A673 (cell line): Measurements from ENCODE around the gene RIF1. TPM values are rescaled to one million over a fixed set of nuclear protein-coding genes. Genes with fewer than 3 reads are reported as not detected.

ENCODE experiments used
- BruUV-seq: library from RNA; stranded (reverse); fragments of 400-500 nt; replicated peaks from 2 replicates; lab custom pipeline; 2021; lab: Mats Ljungman, UMichigan
- CTCF ChIA-PET: fragments of 300-600 bp; sonication (Branson Sonifier 250); formaldehyde crosslinking; loops from one replicate; lab custom pipeline; 2022; ENCODE audit warnings: antibody characterized with exemption; lab: Charles Lee
- POLR2A ChIA-PET: fragments of 300-600 bp; sonication (Branson Sonifier 250); formaldehyde crosslinking; loops from one replicate; lab custom pipeline; 2022; ENCODE audit warnings: antibody characterized with exemption; ENCODE audit not compliant: low non-redundant PET; lab: Charles Lee
- DNase-seq: peaks from one replicate; pipeline ENCODE4 v3.0.0-alpha.2; 2015; ENCODE audit warnings: low spot score
- H3K27ac ChIP-seq: fragments of 200-600 bp; sonication (generic); 2 replicates; pipeline ENCODE4 v1.5.1; 2016; ENCODE audit warnings: mixed run types, low read depth, mild to moderate bottlenecking, mixed read lengths, antibody characterized with exemption, low read length; ENCODE audit not compliant: poor library complexity, severe bottlenecking
- H3K27me3 ChIP-seq: fragments of 200-600 bp; sonication (generic); replicated peaks from 2 replicates; pipeline ENCODE4 v1.6.1; 2017; ENCODE audit warnings: mixed run types, low read depth, mild to moderate bottlenecking, mixed read lengths, antibody characterized with exemption, low read length; ENCODE audit not compliant: insufficient read depth, poor library complexity
- H3K36me3 ChIP-seq: fragments of 200-600 bp; sonication (generic); 2 replicates; pipeline ENCODE4 v1.6.1; 2016; ENCODE audit warnings: mixed run types, mild to moderate bottlenecking, mixed read lengths, antibody characterized with exemption, low read length; ENCODE audit not compliant: insufficient read depth, poor library complexity, severe bottlenecking
- H3K4me1 ChIP-seq: fragments of 200-600 bp; sonication (generic); 2 replicates; pipeline ENCODE4 v1.6.1; 2017; ENCODE audit warnings: mixed run types, mild to moderate bottlenecking, mixed read lengths, antibody characterized with exemption, low read length; ENCODE audit not compliant: insufficient read depth, poor library complexity, severe bottlenecking
- H3K4me3 ChIP-seq: fragments of 200-600 bp; sonication (generic); 2 replicates; pipeline ENCODE4 v1.5.1; 2016; ENCODE audit warnings: low read depth, mixed run types, mild to moderate bottlenecking, mixed read lengths, low read length; ENCODE audit not compliant: poor library complexity, severe bottlenecking
- H3K9me3 ChIP-seq: fragments of 200-600 bp; sonication (generic); 2 replicates; pipeline ENCODE4 v1.6.1; 2016; ENCODE audit warnings: mixed run types, low read depth, mild to moderate bottlenecking, mixed read lengths, antibody characterized with exemption, low read length; ENCODE audit not compliant: poor library complexity, severe bottlenecking
- EZH2 ChIP-seq: fragments of 200-600 bp; sonication (generic); IDR thresholded peaks from 2 replicates; pipeline ENCODE4 v1.6.1; 2017; ENCODE audit warnings: borderline replicate concordance, low read depth, mild to moderate bottlenecking, mixed read lengths, antibody characterized with exemption, low read length; ENCODE audit not compliant: poor library complexity, severe bottlenecking
- intact Hi-C: fragments of 100-400 bp; cut with micrococcal nuclease; formaldehyde crosslinking; loops from one replicate; pipeline ENCODE4 v1.10.0; 2022; ENCODE audit not compliant: unreplicated experiment
- total RNA-seq: library from RNA; stranded (reverse); gene quantifications from 2 replicates; pipeline ENCODE4 v1.2.3, GENCODE V29; 2021
- TF ChIP-seq, protein P1 (sequence below): fragments of 300-800, 200-600 bp; sonication (generic); conservative IDR thresholded peaks from 2 replicates; pipeline ENCODE4 v1.5.1; 2017; ENCODE audit warnings: low read depth, mild to moderate bottlenecking, antibody characterized with exemption, low read length, moderate library complexity, mixed read lengths

RIF1 gene
- total RNA-seq, 1 experiment from 2014 or later = 111 TPM

DNA sequence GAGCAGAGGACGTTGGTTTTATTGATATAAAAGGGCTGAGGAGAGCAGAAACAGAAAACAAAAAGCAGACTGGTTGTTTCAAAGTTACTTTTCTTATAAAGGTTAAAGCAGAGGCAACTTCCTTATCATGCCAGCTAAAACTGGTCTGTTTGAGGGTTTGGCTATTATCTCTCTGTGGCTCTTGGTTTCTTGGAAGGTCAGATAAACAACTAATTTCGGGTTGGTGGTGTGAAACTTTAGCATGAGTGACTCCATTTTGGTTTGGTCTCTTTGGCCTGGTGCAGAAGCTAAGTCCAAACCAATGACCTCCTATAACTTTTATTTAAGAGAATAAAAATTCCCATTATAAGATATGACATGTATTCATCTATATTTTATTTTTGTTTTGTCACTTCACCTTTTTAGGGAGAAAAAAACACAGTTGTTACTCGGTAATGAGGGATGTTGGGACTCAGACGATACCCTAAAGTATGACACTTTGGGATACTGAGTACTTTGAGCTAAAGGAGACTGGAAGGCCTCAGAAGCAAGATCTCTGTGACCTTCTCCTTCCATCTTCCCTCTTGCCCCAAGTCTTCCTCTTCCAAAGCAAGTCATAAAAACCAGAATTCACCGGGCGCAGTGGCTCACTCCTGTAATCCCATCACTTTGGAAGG is 29.0 kb upstream of the RIF1 start:
- H3K27me3 ChIP-seq = no peaks in the 10 kb centered on the region
- DNase-seq = no peak
- H3K36me3 ChIP-seq = peaks cover 45% of the 10 kb centered on the region
- BruUV-seq = no TSS peak
- peaks cover 9% of the 10 kb centered on the region for H3K4me1 ChIP-seq
- H3K4me3 ChIP-seq = no peak overlapping the region
- no peak overlapping the region for H3K27ac ChIP-seq
- POLR2A ChIA-PET = no interaction called here
- CTCF ChIA-PET = no interaction called here
- no peak for TF ChIP-seq EZH2
- TF ChIP-seq, protein P1, sequence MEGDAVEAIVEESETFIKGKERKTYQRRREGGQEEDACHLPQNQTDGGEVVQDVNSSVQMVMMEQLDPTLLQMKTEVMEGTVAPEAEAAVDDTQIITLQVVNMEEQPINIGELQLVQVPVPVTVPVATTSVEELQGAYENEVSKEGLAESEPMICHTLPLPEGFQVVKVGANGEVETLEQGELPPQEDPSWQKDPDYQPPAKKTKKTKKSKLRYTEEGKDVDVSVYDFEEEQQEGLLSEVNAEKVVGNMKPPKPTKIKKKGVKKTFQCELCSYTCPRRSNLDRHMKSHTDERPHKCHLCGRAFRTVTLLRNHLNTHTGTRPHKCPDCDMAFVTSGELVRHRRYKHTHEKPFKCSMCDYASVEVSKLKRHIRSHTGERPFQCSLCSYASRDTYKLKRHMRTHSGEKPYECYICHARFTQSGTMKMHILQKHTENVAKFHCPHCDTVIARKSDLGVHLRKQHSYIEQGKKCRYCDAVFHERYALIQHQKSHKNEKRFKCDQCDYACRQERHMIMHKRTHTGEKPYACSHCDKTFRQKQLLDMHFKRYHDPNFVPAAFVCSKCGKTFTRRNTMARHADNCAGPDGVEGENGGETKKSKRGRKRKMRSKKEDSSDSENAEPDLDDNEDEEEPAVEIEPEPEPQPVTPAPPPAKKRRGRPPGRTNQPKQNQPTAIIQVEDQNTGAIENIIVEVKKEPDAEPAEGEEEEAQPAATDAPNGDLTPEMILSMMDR = no peak
- H3K9me3 ChIP-seq = no peaks in the 10 kb centered on the region
- intact Hi-C loops = no loop called here

DNA sequence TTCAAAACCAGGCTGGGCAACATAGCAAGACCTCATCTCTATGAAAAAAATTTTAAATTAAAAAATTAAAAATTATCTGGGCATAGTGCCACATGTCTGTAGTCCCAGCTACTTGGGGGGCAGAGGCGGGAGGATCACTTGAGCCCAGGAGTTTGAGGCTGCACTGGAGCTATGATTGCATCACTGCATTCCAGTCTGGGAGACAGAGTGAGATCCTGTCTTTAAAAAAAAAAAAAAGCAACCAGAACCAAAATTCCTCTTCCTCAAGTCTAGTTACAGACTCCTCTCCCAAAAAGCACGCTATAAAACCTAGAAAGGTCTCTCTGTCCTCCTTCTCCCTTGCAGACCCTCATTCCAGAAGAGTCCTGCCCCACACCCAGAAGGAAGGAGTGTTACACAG is 28.4 kb upstream of the RIF1 start:
- ChIA-PET POLR2A (no interaction called here), CTCF (no interaction called here)
- DNase-seq = no peak
- no peaks in the 10 kb centered on the region for H3K9me3 ChIP-seq
- no peaks in the 10 kb centered on the region for H3K27me3 ChIP-seq
- no peak for TF ChIP-seq EZH2
- TF ChIP-seq, protein P1 = no peak
- peaks cover 45% of the 10 kb centered on the region for H3K36me3 ChIP-seq
- no TSS peak for BruUV-seq
- no peak overlapping the region for H3K4me3 ChIP-seq
- intact Hi-C loops = no loop called here
- peak overlapping the region; percentile 35 for H3K27ac ChIP-seq
- peaks cover 9% of the 10 kb centered on the region for H3K4me1 ChIP-seq

DNA sequence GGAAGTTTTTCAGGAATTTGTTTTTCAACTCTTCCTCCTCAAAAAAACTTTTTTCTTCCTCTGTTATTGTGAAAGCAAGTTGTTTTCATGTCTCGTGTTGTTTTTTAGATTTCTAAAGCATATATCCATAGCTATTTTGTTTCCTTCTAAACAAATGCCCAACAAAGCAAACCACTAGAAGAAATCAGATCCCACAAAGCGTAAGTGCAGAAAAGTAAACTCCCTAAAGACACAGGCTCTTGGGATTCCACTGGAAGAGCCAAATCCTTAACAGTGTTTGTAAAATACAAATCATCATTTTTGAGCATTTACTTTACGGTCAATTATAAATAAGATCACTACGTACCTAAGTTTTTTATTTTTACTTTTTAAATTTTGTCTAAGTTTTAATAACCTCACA is 21.7 kb upstream of the RIF1 start:
- POLR2A ChIA-PET = no interaction called here

More for the DNA sequence above, 21.7 kb upstream of the RIF1 start:
- H3K27ac ChIP-seq = no peak overlapping the region
- H3K4me3 ChIP-seq = no peak overlapping the region
- TF ChIP-seq EZH2 = no peak
- TF ChIP-seq, protein P1 = no peak
- peaks cover 6% of the 10 kb centered on the region for H3K9me3 ChIP-seq
- intact Hi-C loops = no loop called here
- H3K36me3 ChIP-seq = no peaks in the 10 kb centered on the region
- no TSS peak for BruUV-seq
- no peak for DNase-seq
- H3K4me1 ChIP-seq = no peaks in the 10 kb centered on the region
- CTCF ChIA-PET = no interaction called here
- no peaks in the 10 kb centered on the region for H3K27me3 ChIP-seq
